CD4-positive, alpha-beta T cell treated with Interleukin-10 for 1 hour (primary cell): ENCODE measurements around the gene MACROD2.

ENCODE experiments used
- DNase-seq: peaks from one replicate; pipeline ENCODE4 v3.0.0-alpha.2; 2020

Gene MACROD2

DNA sequence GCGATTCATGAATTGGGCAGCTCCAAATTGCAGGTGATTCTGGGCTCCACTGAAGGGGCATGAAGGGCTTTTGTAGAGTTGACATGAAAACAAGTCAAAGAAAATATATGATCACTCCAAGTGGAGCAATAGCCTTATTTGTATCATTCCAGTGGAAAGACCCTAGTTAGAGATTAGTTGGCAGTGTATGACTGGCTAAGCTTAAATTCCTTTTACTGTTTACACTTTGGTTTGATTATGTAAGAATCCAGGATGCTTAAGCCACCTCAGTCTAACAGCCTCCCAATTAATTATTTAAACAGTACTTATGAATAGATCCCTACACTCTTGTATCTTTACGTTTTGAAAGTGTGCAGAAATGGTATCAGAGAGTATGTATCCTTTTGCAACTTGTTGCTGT is 1865.5 kb downstream of the MACROD2 start:
- no peak for DNase-seq

DNA sequence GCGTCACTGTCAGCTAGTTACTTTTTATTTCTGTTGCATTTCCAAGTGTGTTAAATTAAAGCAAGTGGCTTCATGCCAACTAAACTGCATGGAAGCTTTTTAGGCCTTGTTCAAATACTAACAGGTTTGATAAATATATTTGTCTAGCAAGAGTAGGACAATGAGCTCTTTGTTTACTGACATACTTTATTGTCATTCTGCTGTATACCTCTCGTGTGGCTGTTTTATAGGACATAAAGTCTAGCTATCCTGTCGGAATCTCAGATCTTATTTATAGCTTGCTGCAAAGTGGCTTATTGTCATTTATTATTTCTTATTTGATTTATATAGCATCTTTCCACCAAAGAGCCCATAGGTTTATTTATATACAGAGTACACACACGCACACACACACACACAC is 1866.9 kb downstream of the MACROD2 start:
- no peak for DNase-seq

DNA sequence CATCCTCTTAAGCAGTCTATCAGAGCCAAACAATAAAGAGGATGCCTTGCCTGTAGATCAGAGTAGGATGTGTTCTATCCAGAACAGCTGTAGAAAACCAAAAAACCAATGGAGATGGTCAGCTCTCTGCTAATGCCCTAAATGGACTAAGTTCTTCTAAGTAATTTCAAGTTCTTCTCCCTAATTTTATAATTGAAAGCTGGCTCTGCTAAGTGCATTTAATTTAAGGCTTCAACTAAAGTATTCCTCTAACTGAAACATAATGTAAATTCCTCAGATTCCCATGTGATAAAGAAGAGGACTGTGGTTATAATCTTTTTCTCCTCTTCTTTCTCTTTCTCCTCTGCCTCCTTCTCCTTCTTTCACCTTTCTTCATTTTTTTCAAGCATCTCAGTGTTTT is 1868.4 kb downstream of the MACROD2 start:
- DNase-seq: no peak

- no peak for DNase-seq
Measured at GRCh38 chr20:15865553-15865952, 1870.2 kb downstream of the MACROD2 start.

GRCh38 chr20:15866916-15867730 is 1871.8 kb downstream of the MACROD2 start:
- no peak for DNase-seq

DNA sequence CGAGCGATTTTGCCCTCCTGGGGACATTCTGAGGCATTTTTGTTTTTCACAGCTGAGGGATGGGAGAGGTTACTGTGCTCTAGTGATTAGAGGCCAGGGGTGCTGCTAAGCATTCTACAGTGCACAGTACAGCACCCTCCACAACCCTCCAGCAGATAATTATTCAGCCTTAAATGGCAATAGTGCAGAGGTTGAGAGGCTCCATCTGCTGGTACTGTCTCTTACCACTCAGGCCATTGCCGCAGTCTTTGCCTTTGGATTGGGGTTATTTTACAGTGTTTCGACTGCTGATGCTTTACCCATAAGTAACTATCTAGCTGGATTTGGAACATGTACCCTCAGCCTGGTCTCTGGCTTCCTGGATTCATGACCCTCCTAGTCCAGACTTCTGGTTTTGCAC is 1872.6 kb downstream of the MACROD2 start:
- DNase-seq: no peak

DNA sequence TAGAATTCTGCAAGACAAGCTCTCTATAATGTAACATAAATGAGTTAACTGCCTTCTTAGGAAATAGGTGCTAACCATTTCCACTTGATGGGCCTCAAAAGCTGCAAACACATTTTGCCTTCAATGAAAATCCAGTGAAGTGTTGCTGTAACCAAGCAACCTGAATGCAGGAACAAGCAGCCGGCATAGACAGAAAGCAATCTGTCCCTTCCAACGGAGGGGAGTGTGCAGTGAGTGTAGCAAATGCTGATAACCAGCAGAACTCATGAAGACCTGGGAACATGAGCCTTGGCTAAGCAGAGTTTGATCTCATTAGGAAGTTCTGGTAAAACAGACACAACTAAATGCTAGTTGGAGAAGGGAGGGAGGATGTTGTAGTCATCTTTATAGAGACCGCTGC is 1880.1 kb downstream of the MACROD2 start:
- no peak for DNase-seq

GRCh38 chr20:15882553-15882952 is 1887.2 kb downstream of the MACROD2 start:
- DNase-seq: no peak

DNA sequence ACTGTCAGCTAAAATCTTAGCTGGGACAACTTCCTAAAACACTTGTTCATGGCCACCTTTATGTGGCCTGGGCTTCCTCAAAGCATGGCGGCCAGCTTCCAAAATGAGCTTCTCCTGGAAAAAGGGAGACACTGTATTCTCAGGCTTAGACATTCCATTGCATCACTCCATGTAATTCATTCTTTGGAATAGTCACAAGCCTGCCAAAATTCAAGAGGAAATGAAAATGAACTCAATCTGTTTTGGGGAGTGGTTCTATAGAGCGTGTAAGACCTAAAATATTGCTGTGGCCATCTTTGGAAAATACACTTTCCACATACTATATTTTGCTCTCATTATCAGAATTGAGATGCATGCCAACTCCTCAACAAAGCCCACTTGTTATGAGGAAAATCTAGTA is 1890.9 kb downstream of the MACROD2 start:
- no peak for DNase-seq

DNA sequence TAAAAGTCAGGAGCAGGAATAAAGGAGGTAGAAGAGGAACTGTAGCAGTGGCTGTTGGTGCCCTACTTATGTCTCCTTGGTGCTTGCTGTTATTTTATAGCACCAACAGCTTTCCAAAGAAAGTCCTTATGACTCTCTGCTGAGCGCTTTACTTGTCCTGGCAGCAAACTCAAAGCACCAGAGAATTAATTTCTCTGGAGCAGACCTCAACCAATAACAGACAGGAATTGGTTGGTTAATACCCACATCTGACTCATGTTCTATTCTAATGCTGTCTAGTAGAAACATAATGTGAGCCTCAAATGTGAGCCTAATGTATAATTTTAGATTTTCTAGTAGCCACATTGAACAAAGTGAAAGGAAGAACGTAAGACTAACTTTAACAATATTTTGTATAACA is 1892.1 kb downstream of the MACROD2 start:
- DNase-seq: no peak

- no peak for DNase-seq
Measured at GRCh38 chr20:15889061-15889460, 1893.7 kb downstream of the MACROD2 start.

- no peak for DNase-seq
Measured at GRCh38 chr20:15889514-15890256, 1894.4 kb downstream of the MACROD2 start.

GRCh38 chr20:15890407-15890982 is 1895.2 kb downstream of the MACROD2 start:
- no peak for DNase-seq

DNA sequence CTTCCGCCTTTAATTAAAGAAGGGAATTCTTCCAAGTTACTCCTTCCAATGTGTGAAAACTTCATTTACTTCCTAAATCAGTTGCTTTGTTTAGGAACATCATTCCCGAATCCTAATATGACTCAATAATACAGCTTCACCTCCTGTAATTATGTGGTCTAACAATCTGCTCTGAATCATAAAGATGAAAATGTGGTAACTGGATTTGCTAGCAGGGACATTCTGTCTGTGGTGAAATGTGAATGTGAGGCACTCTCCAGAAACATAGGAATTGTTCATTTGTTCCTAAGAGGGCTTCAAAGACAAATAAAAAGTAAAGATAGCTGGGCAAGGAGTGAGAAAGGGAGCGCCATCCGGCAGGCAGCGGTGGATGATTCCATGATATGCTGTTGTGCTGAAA is 1899.8 kb downstream of the MACROD2 start:
- DNase-seq: no peak

- peak; percentile 0 for DNase-seq
Measured at GRCh38 chr20:15895560-15896084, 1900.3 kb downstream of the MACROD2 start.

GRCh38 chr20:15899967-15900366 is 1904.7 kb downstream of the MACROD2 start:
- no peak for DNase-seq

DNA sequence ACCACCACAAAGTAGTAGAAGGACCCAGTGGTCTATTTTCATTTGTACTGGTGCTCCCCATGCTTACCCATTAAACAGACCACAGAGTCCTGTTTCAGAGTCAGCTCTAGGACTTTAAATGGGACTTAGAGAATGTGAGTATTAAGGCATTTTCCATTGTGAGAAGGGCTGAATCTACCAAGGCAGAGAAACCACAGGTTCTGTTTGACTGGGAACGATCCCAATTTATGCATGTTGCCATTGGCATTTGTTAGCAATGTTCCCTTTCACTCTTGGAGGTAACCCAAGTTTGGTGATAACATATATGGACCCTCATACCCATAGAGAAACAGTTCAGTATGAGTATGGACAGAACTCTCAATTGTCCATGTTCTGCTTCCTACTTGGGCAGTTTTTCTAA is 1905.1 kb downstream of the MACROD2 start:
- DNase-seq: no peak

GRCh38 chr20:15902493-15902892 is 1907.2 kb downstream of the MACROD2 start:
- DNase-seq: no peak

GRCh38 chr20:15905661-15906060 is 1910.3 kb downstream of the MACROD2 start:
- no peak for DNase-seq

DNA sequence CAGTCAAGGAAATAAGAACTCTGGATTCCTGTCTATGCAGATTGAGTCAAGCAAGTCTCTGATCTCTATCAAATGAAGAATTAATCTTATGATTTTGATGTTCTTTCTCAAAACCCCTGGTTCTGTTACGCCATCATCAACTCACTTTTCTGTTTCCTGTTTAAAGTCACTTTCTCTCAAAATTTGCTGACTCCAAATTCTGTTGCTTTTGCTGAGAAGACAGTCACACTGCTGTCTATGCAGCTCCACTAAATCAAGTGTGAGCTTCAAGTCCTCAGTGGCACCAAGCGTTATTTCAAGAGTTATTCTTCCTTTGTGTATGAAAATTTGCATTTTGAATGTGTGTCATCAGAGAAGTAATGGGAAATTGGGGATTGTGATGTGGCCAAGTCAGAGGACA is 1914.7 kb downstream of the MACROD2 start:
- DNase-seq: no peak

- DNase-seq: no peak
Measured at GRCh38 chr20:15911581-15911980, 1916.3 kb downstream of the MACROD2 start.

DNA sequence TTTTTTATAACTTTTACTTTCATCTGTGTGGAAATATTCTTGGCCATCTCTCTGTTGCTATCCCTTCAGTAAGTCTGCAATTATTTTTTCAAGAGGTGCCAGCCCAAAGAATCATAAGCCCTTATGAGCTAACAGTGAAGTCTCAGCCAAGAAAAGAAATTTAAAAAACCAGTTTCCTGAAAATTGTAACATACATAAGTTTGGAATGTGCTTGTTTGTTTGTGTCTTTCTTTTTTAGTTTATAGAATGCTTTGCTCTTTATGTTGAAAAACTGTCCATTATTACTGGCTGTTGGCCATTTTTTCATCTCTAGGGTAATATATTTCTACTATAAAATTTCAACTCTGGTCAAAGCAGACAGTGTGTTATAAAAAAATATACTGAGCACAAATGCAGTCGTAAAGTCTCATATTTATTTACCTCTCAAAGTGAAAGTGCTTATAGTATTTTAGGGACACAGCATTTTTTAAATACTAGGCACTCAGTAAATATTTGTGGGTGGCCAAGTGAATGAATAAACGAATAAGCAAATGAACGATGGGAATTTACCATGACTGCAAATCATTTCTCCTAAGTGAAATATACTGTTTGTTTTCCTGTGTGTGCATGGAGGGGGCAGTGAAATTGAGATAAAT is 1918.2 kb downstream of the MACROD2 start:
- DNase-seq: no peak

DNA sequence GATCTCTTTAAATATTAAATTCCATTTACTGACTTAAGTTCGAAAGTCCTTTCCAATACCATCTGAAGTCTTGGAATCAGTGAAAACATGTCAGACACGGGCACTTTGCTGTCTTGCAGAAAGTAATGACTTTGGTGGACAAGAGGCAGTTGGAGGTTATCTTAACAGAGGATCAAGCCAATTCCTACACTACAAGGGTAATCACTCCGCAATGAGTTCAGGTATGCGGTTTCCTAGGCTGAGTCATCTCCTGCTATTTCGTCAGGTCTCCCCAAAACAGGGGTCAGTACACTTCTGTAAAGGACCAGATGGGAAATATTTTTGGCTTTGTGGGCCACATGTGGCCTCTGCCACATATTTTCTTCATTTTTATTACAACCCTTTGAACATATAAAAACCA is 1921.3 kb downstream of the MACROD2 start:
- no peak for DNase-seq
